AG04450 (cell line): ENCODE results near the gene SLC28A1. TPM values are rescaled to one million over a fixed set of nuclear protein-coding genes. Genes with fewer than 3 reads are reported as not detected.

Source experiments
- CTCF ChIA-PET: fragments of 300-600, 350-600 bp; formaldehyde crosslinking; extraction: SDS; loops from one replicate; lab custom pipeline; 2022; ENCODE audit warnings: antibody characterized with exemption, inconsistent platforms; lab: Charles Lee
- POLR2A ChIA-PET: fragments of 350-600 bp; formaldehyde crosslinking; extraction: SDS; loops from one replicate; lab custom pipeline; 2021; ENCODE audit warnings: antibody characterized with exemption, inconsistent platforms; lab: Yijun Ruan, JAX
- DNase-seq: peaks from one replicate; pipeline ENCODE4 v3.0.0-alpha.2; 2011; ENCODE audit warnings: low read depth, low spot score
- H3K27ac ChIP-seq: one replicate; pipeline ENCODE4 v1.5.1; 2012; ENCODE audit warnings: low read depth, low read length, control low read depth
- H3K27me3 ChIP-seq: one replicate; pipeline ENCODE4 v1.6.0; 2012; ENCODE audit warnings: low read length; ENCODE audit not compliant: control insufficient read depth, insufficient read depth
- H3K4me3 ChIP-seq: 2 replicates; pipeline ENCODE4 v1.5.1; 2011; ENCODE audit warnings: mild to moderate bottlenecking, low read depth, low read length, control low read depth
- H3K9me3 ChIP-seq: 2 replicates; pipeline ENCODE4 v1.5.1; 2012; ENCODE audit warnings: low read length; ENCODE audit not compliant: control insufficient read depth, insufficient read depth
- CTCF ChIP-seq: IDR thresholded peaks from 2 replicates; pipeline ENCODE4 v1.5.1; 2011; ENCODE audit warnings: low read depth, low read length, control low read depth, inconsistent platforms
- polyA plus RNA-seq: library from polyadenylated mRNA; depleted of rRNA; stranded (reverse); fragments of >200 nt; gene quantifications from 2 replicates; pipeline ENCODE4 v1.2.3, GENCODE V29; 2011

Gene SLC28A1
- polyA plus RNA-seq, 1 experiment, result not detected

- no peak overlapping the region for H3K4me3 ChIP-seq
- H3K27me3 ChIP-seq, result no peaks in the 10 kb centered on the region
- CTCF ChIA-PET, result interaction anchor here (0.9 kb wide), 1 partner anchor 389 kb away, joined by 3 read pairs; no protein-coding TSS in a partner anchor
- no peaks in the 10 kb centered on the region; the same call in 1 of the 2 replicates for H3K9me3 ChIP-seq
- POLR2A ChIA-PET, result no interaction called here
- H3K27ac ChIP-seq, result no peak overlapping the region
- TF ChIP-seq CTCF, result no peak
- no peak for DNase-seq
These were observed 92.4 kb downstream of the SLC28A1 start for GRCh38 chr15:84976746-84977345.

GRCh38 chr15:84979651-84980050 lies 95.2 kb downstream of the SLC28A1 start:
- POLR2A ChIA-PET, result interaction anchor here (0.6 kb wide), 1 partner anchor 318 kb away, joined by 5 read pairs; no protein-coding TSS in a partner anchor
- no peak for DNase-seq
- CTCF ChIA-PET, result interaction anchor here (1.0 kb wide), 1 partner anchor 392 kb away, joined by 3 read pairs; no protein-coding TSS in a partner anchor
- Histone ChIP-seq H3K27me3 (no peaks in the 10 kb centered on the region), H3K27ac (no peak overlapping the region), H3K4me3 (no peak overlapping the region), H3K9me3 (no peaks in the 10 kb centered on the region; the same call in 1 of the 2 replicates)
- TF ChIP-seq CTCF, result no peak

DNA sequence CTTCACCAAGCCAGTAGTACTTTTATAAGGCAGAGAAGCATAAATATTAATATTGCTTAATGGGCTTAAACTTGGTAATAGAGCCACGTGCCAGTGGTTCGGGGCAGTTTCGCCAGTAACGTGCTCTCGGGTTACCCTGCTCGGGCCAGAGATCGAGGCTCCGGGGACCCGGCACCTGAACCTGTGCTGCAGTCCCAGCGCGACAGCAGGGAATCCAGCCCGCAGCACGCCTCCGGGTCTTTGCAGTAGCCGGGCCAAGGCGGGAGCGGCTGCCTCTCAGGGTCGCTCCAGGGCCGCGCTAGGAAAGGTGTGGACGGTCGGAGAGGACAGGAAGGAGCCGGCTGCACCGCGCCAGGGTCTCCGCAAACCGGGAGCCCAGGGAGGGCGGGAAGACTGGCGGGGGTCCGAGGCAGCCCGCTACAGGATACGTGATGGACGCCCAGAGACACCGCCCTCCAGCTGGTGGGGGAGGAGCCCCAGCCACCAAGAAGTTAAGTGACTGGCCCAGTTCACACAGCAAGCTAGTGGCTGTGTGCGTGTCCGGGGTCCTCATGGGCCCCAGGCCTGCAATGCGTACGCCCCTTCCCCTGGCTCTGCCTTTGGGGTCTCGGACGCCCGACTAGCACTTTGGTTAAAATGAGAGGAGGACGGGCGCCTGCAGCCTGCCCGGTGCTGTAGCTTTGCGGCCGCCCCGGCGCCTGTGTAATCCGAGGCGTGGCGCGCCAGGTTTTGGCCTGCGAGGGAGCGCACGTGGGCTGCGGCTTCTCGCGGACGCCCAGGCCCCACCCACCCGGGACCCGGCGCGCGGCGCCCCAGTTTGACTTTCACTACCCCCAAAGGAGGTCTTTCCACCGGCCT lies 96.0 kb downstream of the SLC28A1 start:
- no peak for TF ChIP-seq CTCF
- POLR2A ChIA-PET, result interaction anchor here (0.5 to 1.2 kb wide), 6 partner anchors 16 to 319 kb away, joined by 3 to 8 read pairs (median 4); partner anchors contain the start of gene SEC11A
- no peaks in the 10 kb centered on the region; the same call in 1 of the 2 replicates for H3K9me3 ChIP-seq
- H3K4me3 ChIP-seq, result peak overlapping the region; percentile 90
- no peaks in the 10 kb centered on the region for H3K27me3 ChIP-seq
- DNase-seq, result peak; percentile 54
- H3K27ac ChIP-seq, result peak overlapping the region; percentile 96
- CTCF ChIA-PET, result interaction anchor here (0.6 to 1.5 kb wide), 5 partner anchors 12 to 588 kb away, joined by 3 to 7 read pairs (median 4); no protein-coding TSS in a partner anchor

GRCh38 chr15:84981054-84981710 lies 96.7 kb downstream of the SLC28A1 start:
- H3K4me3 ChIP-seq, result peak overlapping the region; percentile 90
- H3K9me3 ChIP-seq, result no peaks in the 10 kb centered on the region; the same call in 1 of the 2 replicates
- peak overlapping the region; percentile 96 for H3K27ac ChIP-seq
- TF ChIP-seq CTCF, result no peak
- no peaks in the 10 kb centered on the region for H3K27me3 ChIP-seq
- peak; percentile 91 for DNase-seq
- POLR2A ChIA-PET, result interaction anchor here (0.5 to 1.2 kb wide), 4 partner anchors 16 to 265 kb away, joined by 3 to 8 read pairs (median 4); partner anchors contain the start of gene SEC11A
- CTCF ChIA-PET, result interaction anchor here (0.6 to 1.5 kb wide), 6 partner anchors 11 to 589 kb away, joined by 3 to 7 read pairs (median 4); no protein-coding TSS in a partner anchor
